Panc1 (cell line): ENCODE results near the gene GTF3C5. TPM values are rescaled to one million over a fixed set of nuclear protein-coding genes. Genes with fewer than 3 reads are reported as not detected.

Source experiments
- ATAC-seq: fragments of 200-7000 bp; cut with Tn5 transposase; 2 replicates; pipeline ENCODE4 v1.9.1; 2020; ENCODE audit warnings: mild to moderate bottlenecking, moderate library complexity
- Bru-seq: library from RNA; stranded (reverse); fragments of 400-500 nt; gene quantifications from one replicate; lab custom pipeline; 2021; lab: Mats Ljungman, UMichigan
- BruChase-seq, 2 experiments: library from RNA; stranded (reverse); fragments of 400-500 nt; gene quantifications; one replicate each; lab custom pipeline; 2021; lab: Mats Ljungman, UMichigan
- BruUV-seq: library from RNA; stranded (reverse); fragments of 400-500 nt; replicated peaks from 2 replicates; lab custom pipeline; 2021; lab: Mats Ljungman, UMichigan
- CTCF ChIA-PET: fragments of 300-600 bp; sonication (Branson Sonifier 250); formaldehyde crosslinking; loops from one replicate; lab custom pipeline; 2022; ENCODE audit warnings: antibody characterized with exemption; lab: Charles Lee
- POLR2A ChIA-PET: fragments of 300-600 bp; sonication (Branson Sonifier 250); formaldehyde crosslinking; loops from one replicate; lab custom pipeline; 2022; ENCODE audit warnings: antibody characterized with exemption; lab: Charles Lee
- DNase-seq: peaks from one replicate; pipeline ENCODE4 v3.0.0-alpha.2; 2010; ENCODE audit warnings: low read depth, low spot score
- H3K27ac ChIP-seq: 2 replicates; pipeline ENCODE4 v1.5.1; 2011; ENCODE audit warnings: mild to moderate bottlenecking, low read length, inconsistent platforms
- H3K27me3 ChIP-seq: fragments of 200-500 bp; sonication (Bioruptor generic); 2 replicates; pipeline ENCODE4 v1.6.0; 2014; ENCODE audit warnings: low read length, inconsistent platforms; ENCODE audit not compliant: control insufficient read depth, insufficient read depth
- H3K36me3 ChIP-seq: fragments of 200-500 bp; sonication (Bioruptor generic); 2 replicates; pipeline ENCODE4 v1.5.1; 2014; ENCODE audit warnings: inconsistent platforms, mild to moderate bottlenecking, low read length, moderate library complexity; ENCODE audit not compliant: control insufficient read depth, insufficient read depth
- H3K4me1 ChIP-seq: 2 replicates; pipeline ENCODE4 v1.5.1; 2011; ENCODE audit warnings: inconsistent platforms, mild to moderate bottlenecking, low read length, moderate library complexity; ENCODE audit not compliant: control insufficient read depth, insufficient read depth
- H3K4me3 ChIP-seq, 2 experiments: 2 replicates each; pipeline ENCODE4 v1.5.1; 2011 to 2012; ENCODE audit warnings: low read depth in 2 of 2, low read length in 2 of 2, mild to moderate bottlenecking in 2 of 2, inconsistent platforms in 1 of 2, moderate library complexity in 1 of 2
- H3K9me3 ChIP-seq: fragments of 200-500 bp; sonication (Bioruptor generic); 2 replicates; pipeline ENCODE4 v1.5.1; 2014; ENCODE audit warnings: low read depth, mild to moderate bottlenecking, inconsistent platforms, low read length, moderate library complexity; ENCODE audit not compliant: control insufficient read depth, insufficient read depth
- POLR2AphosphoS5 ChIP-seq: IDR thresholded peaks from 2 replicates; pipeline ENCODE4 v1.6.1; 2012; ENCODE audit warnings: mild to moderate bottlenecking, low read depth, low read length, moderate library complexity
- SIN3A ChIP-seq: IDR thresholded peaks from 2 replicates; pipeline ENCODE4 v1.6.1; 2012; ENCODE audit warnings: low read depth, mild to moderate bottlenecking, low read length, moderate library complexity, borderline replicate concordance; ENCODE audit not compliant: insufficient read depth
- TCF7L2 ChIP-seq: IDR thresholded peaks from 2 replicates; pipeline ENCODE4 v1.6.1; 2011; ENCODE audit warnings: mild to moderate bottlenecking, low read depth, low read length, inconsistent platforms
- in situ Hi-C: cut with HindIII; loops from 2 replicates; pipeline ENCODE4 v1.10.0; 2016; ENCODE audit warnings: low sequenced_read_pairs, low pct_unique_long_range_greater_than_20kb
- intact Hi-C: fragments of 100-400 bp; cut with micrococcal nuclease; formaldehyde crosslinking; loops from one replicate; pipeline ENCODE4 v1.10.0; 2022; ENCODE audit not compliant: unreplicated experiment
- long read RNA-seq: library from polyadenylated mRNA; unstranded; transcript quantifications from one replicate; pipeline ENCODE4 v2.0.0, GENCODE V29; 2021; ENCODE audit not compliant: unreplicated experiment
- polyA plus RNA-seq: library from polyadenylated mRNA; unstranded; fragments of >200 nt; gene quantifications from one replicate; pipeline ENCODE4 v1.2.1, GENCODE V29; 2012; ENCODE audit warnings: missing spikeins; ENCODE audit not compliant: insufficient read length
- total RNA-seq: library from RNA; stranded (reverse); gene quantifications from one replicate; pipeline ENCODE4 v1.2.1, GENCODE V29; 2021; ENCODE audit not compliant: unreplicated experiment
- TF ChIP-seq, protein P1 (sequence below), 2 experiments: IDR thresholded peaks; 2 replicates each; pipeline ENCODE4 v1.6.1; 2011 to 2012; ENCODE audit warnings: low read depth in 2 of 2, control low read depth in 1 of 2, low read length in 1 of 2, mild to moderate bottlenecking in 1 of 2, moderate library complexity in 1 of 2; ENCODE audit not compliant: insufficient read depth in 1 of 2
- TF ChIP-seq, protein P2 (sequence below): fragments of 450-650 bp; IDR thresholded peaks from 2 replicates; pipeline ENCODE4 v1.5.1; 2017; ENCODE audit warnings: mild to moderate bottlenecking

Gene GTF3C5, protein sequence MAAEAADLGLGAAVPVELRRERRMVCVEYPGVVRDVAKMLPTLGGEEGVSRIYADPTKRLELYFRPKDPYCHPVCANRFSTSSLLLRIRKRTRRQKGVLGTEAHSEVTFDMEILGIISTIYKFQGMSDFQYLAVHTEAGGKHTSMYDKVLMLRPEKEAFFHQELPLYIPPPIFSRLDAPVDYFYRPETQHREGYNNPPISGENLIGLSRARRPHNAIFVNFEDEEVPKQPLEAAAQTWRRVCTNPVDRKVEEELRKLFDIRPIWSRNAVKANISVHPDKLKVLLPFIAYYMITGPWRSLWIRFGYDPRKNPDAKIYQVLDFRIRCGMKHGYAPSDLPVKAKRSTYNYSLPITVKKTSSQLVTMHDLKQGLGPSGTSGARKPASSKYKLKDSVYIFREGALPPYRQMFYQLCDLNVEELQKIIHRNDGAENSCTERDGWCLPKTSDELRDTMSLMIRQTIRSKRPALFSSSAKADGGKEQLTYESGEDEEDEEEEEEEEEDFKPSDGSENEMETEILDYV
- 47.7 TPM for total RNA-seq
- polyA plus RNA-seq, result 52.8 TPM
- Bru-seq, nascent RNA, result percentile 75 among the genes with signal in this experiment
- percentile 71 among the genes with signal in this experiment for BruChase-seq, experiment 1, labeled RNA remaining after a 2-hour chase
- BruChase-seq, experiment 2, labeled RNA remaining after a 6-hour chase, result percentile 72 among the genes with signal in this experiment
- long read RNA-seq, transcript GTF3C5-202 (11 exons, 2,406 nt), result major isoform, 17 of 71 reads
- long read RNA-seq, partial matches to known transcripts, result 46 of 71 reads
- long read RNA-seq, other reads (novel, unspliced or antisense), result 7 of 71 reads

DNA sequence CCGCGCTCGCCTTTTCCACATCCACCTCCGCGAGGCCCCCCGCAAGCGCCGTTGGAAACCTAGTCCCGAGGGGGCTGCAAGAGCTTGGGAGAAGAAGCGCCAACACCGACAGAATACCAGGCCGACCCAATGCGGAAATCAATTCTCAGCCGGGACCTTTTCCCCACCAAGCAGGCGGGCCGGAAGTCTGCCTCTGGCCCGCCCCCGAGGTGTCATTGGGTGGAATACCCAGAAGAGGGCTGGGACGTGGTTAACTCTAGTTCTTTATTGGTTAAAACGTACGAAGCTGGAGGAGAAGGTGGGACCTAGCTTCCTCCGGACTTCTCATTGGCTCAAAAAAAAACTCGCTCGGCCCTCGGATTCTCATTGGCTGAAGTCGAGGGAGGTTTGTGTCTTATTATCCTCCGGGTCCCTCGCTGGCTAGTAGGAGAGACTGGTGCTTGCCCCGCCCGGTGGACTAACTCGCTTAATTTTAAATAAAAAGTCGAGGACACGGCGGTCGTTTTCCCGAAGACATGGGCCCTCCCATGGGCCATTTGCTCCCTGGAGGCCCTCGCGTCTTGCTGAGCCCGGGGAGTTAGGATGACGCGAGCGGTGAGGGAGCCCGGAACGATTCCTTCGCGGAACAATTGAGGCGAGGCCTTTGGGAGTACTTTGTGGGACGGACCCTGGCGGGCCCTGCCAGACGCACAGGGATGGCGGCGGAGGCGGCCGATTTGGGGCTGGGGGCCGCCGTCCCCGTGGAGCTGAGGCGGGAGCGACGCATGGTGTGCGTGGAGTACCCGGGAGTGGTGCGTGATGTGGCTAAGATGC is at the start of gene GTF3C5:
Gene GTF3C5, plus strand, starts transcription at position 681 of the 813 bp plus-strand sequence. Its CDS starts 15 bp downstream, at position 696.
- ChIA-PET CTCF (interaction anchor here (0.5 to 0.6 kb wide), 3 partner anchors 68 to 497 kb away, joined by 4 to 6 read pairs (median 4); partner anchors contain the start of gene CACFD1), POLR2A (interaction anchor here (0.6 kb wide), 1 partner anchor 408 kb away, joined by 4 read pairs; no protein-coding TSS in a partner anchor)
- no peaks in the 10 kb centered on the region for H3K9me3 ChIP-seq
- ATAC-seq (peak; percentile 98), DNase-seq (peak; percentile 94)
- in situ Hi-C loops (no loop called here), intact Hi-C loops (no loop called here)
- no peaks in the 10 kb centered on the region; the same call in 1 of the 2 replicates for H3K36me3 ChIP-seq
- H3K27ac ChIP-seq, result peak within 1 kb of the TSS; percentile 86
- H3K4me1 ChIP-seq, result no peaks in the 10 kb centered on the region; the same call in 1 of the 2 replicates
- H3K27me3 ChIP-seq, result no peaks in the 10 kb centered on the region
- TF ChIP-seq SIN3A (peak; percentile 67; the same call in 1 of the 2 replicates), TCF7L2 (no peak), POLR2AphosphoS5 (peak; percentile 77)
- TF ChIP-seq, protein P1, sequence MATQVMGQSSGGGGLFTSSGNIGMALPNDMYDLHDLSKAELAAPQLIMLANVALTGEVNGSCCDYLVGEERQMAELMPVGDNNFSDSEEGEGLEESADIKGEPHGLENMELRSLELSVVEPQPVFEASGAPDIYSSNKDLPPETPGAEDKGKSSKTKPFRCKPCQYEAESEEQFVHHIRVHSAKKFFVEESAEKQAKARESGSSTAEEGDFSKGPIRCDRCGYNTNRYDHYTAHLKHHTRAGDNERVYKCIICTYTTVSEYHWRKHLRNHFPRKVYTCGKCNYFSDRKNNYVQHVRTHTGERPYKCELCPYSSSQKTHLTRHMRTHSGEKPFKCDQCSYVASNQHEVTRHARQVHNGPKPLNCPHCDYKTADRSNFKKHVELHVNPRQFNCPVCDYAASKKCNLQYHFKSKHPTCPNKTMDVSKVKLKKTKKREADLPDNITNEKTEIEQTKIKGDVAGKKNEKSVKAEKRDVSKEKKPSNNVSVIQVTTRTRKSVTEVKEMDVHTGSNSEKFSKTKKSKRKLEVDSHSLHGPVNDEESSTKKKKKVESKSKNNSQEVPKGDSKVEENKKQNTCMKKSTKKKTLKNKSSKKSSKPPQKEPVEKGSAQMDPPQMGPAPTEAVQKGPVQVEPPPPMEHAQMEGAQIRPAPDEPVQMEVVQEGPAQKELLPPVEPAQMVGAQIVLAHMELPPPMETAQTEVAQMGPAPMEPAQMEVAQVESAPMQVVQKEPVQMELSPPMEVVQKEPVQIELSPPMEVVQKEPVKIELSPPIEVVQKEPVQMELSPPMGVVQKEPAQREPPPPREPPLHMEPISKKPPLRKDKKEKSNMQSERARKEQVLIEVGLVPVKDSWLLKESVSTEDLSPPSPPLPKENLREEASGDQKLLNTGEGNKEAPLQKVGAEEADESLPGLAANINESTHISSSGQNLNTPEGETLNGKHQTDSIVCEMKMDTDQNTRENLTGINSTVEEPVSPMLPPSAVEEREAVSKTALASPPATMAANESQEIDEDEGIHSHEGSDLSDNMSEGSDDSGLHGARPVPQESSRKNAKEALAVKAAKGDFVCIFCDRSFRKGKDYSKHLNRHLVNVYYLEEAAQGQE (IDR thresholded peaks at IDR 0.05; ENCODE audit: insufficient read depth in 1 of 2, low read depth in 2 of 2, low read length in 1 of 2), result no peak
- TF ChIP-seq, protein P2, sequence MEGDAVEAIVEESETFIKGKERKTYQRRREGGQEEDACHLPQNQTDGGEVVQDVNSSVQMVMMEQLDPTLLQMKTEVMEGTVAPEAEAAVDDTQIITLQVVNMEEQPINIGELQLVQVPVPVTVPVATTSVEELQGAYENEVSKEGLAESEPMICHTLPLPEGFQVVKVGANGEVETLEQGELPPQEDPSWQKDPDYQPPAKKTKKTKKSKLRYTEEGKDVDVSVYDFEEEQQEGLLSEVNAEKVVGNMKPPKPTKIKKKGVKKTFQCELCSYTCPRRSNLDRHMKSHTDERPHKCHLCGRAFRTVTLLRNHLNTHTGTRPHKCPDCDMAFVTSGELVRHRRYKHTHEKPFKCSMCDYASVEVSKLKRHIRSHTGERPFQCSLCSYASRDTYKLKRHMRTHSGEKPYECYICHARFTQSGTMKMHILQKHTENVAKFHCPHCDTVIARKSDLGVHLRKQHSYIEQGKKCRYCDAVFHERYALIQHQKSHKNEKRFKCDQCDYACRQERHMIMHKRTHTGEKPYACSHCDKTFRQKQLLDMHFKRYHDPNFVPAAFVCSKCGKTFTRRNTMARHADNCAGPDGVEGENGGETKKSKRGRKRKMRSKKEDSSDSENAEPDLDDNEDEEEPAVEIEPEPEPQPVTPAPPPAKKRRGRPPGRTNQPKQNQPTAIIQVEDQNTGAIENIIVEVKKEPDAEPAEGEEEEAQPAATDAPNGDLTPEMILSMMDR, result no peak
- peak within 1 kb of the TSS; percentile 79 to 87 for H3K4me3 ChIP-seq
- TSS peak; percentile 86 for BruUV-seq

DNA sequence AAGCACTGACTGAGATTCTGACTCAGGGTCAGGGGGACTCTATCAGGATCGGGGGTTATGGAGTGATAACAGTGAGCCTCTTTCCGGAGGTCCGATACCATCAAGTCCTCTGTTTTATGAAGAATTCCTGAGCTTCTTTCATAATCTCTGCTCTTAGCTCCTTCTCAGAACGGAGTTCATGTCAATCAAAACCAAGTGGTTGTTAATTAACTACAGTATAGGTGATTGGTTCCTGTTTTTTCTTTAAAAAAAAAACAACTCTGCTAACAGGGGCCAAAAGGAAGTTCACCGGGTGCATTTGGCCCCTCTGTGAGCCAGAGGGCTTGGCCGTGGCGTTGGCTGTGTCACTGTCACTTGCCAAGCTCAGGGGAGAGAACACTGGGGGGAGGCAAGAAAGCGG is 48.3 kb upstream of the GTF3C5 start:
- ChIA-PET CTCF (no interaction called here), POLR2A (no interaction called here)
- Histone ChIP-seq H3K4me3 (no peak overlapping the region), H3K9me3 (no peaks in the 10 kb centered on the region), H3K27ac (no peak overlapping the region), H3K36me3 (no peaks in the 10 kb centered on the region), H3K27me3 (peaks cover 2% of the 10 kb centered on the region; the same call in 1 of the 2 replicates), H3K4me1 (no peaks in the 10 kb centered on the region)
- in situ Hi-C loops, result no loop called here
- intact Hi-C loops, result no loop called here
- no peak for ATAC-seq
- TF ChIP-seq SIN3A, result no peak
- TF ChIP-seq TCF7L2, result no peak
- TF ChIP-seq, protein P1 (IDR thresholded peaks at IDR 0.05; ENCODE audit: insufficient read depth in 1 of 2, low read depth in 2 of 2, low read length in 1 of 2), result no peak
- TF ChIP-seq, protein P2, result no peak
- TF ChIP-seq POLR2AphosphoS5, result no peak
- no peak for DNase-seq
- no TSS peak for BruUV-seq
